GM12874 (cell line): ENCODE measurements around the gene SYPL1.

Experiments used
- TF ChIP-seq, protein P1 (sequence below): IDR thresholded peaks from 2 replicates; pipeline ENCODE4 v1.5.1; 2011; ENCODE audit warnings: low read depth, mild to moderate bottlenecking, control low read depth, low read length, moderate library complexity; ENCODE audit not compliant: insufficient read depth

The SYPL1 gene

GRCh38 chr7:106057204-106057961 is 54.7 kb downstream of the SYPL1 start:
- TF ChIP-seq, protein P1, sequence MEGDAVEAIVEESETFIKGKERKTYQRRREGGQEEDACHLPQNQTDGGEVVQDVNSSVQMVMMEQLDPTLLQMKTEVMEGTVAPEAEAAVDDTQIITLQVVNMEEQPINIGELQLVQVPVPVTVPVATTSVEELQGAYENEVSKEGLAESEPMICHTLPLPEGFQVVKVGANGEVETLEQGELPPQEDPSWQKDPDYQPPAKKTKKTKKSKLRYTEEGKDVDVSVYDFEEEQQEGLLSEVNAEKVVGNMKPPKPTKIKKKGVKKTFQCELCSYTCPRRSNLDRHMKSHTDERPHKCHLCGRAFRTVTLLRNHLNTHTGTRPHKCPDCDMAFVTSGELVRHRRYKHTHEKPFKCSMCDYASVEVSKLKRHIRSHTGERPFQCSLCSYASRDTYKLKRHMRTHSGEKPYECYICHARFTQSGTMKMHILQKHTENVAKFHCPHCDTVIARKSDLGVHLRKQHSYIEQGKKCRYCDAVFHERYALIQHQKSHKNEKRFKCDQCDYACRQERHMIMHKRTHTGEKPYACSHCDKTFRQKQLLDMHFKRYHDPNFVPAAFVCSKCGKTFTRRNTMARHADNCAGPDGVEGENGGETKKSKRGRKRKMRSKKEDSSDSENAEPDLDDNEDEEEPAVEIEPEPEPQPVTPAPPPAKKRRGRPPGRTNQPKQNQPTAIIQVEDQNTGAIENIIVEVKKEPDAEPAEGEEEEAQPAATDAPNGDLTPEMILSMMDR, result no peak

GRCh38 chr7:106056513-106057203 is 55.5 kb downstream of the SYPL1 start:
- TF ChIP-seq, protein P1, result peak; percentile 91

DNA sequence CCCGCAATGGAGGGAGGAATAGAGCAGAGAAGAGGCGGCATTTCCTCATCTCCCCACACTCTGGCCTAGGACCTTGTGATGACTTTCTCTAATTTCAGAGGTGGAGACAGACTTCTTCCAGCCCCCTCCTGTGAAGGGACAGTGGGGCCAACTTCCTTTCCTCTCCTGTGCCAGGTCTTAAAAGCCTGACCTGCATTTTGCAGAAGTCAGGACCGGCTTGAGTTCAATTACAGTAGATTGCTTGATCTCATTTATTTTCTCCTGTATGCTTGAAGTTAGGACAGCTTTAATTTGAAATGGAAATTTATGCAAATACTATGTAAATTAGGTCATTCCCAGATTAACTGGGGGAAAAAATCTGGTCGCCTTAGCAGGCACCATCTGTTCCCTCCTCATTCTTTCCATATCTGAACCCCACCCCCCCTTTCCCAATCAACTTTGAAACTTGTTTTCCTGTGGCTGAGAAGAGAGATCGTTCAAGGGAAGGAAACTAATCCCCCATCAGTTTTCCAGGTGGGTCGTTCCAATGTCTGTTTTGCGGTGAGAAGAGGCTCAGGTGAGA is 57.1 kb downstream of the SYPL1 start:
- TF ChIP-seq, protein P1, result no peak

- TF ChIP-seq, protein P1, result no peak
These were observed 57.8 kb downstream of the SYPL1 start for GRCh38 chr7:106054156-106054910.

DNA sequence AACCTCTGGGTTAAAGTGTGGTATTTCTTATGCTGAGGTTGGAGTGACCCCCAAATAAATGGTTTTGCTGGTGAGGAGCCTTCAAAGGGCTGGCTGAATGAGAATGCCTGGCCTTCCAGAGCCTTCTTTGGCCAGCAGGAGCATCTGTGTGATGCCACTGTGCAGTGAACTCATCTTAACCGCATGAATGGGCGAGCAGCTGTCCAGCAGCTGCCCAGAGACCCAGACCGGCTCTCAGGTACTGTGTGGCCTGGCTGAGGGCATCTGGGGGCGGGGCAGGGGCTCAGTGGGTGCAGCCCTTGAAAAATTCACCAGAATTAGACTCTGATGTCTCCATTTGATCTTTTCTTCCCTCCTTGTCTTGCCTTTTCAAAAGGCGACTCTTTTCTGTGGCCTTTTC is 59.0 kb downstream of the SYPL1 start:
- TF ChIP-seq, protein P1, result no peak

- TF ChIP-seq, protein P1, result no peak
These were observed 59.4 kb downstream of the SYPL1 start for GRCh38 chr7:106052681-106053080.

DNA sequence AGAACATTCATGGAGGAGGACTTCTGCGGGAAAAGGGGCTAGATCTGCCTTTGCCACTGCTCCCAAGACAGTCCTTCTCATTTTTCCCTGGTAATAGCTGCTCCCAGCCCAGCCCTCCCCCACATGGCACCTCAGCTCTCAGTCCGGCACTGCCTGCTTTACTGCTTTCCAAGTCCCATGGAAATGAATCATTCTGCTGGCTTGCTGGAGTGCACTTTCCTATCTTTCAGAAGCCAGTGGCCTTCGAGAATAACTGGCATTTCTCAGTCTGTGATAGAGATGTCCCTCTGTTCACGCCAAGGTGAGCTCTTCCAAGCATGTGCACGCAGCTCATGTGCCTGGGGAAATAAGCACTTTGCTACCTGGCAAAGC is 61.4 kb downstream of the SYPL1 start:
- TF ChIP-seq, protein P1, result no peak
